Neuron (in vitro differentiated cells): ENCODE measurements around the gene KHSRP.
A peak's percentile ranks its signal among the peaks of the same experiment; 100 is the strongest.
"Not testable (repeated sequence)": the region's sequence is repeated elsewhere in the genome, so short reads cannot be mapped to it uniquely, and the experiment has no call there.

Experiments
- H2AFZ ChIP-seq: one replicate; pipeline ENCODE4 v1.6.1; 2013; ENCODE audit warnings: low read depth, mild to moderate bottlenecking, inconsistent platforms, low read length, moderate library complexity
- H3K27me3 ChIP-seq: one replicate; pipeline ENCODE4 v1.6.1; 2013; ENCODE audit warnings: low read length; ENCODE audit not compliant: insufficient read depth
- H3K36me3 ChIP-seq: one replicate; pipeline ENCODE4 v1.6.1; 2013; ENCODE audit warnings: low read length; ENCODE audit not compliant: insufficient read depth
- H3K4me1 ChIP-seq: one replicate; pipeline ENCODE4 v1.6.1; 2013; ENCODE audit warnings: low read length; ENCODE audit not compliant: insufficient read depth
- H3K4me3 ChIP-seq: 2 replicates; pipeline ENCODE4 v1.5.1; 2013; ENCODE audit warnings: mild to moderate bottlenecking, low read length, moderate library complexity
- H3K9me3 ChIP-seq: one replicate; pipeline ENCODE4 v1.6.1; 2013; ENCODE audit warnings: low read length

The KHSRP gene

GRCh38 chr19:6442087-6442688 is 17.6 kb upstream of the KHSRP start:
- no peak overlapping the region for H3K4me3 ChIP-seq
- peaks cover 3% of the 10 kb centered on the region for H3K9me3 ChIP-seq
- H3K36me3 ChIP-seq: no peaks in the 10 kb centered on the region
- H3K4me1 ChIP-seq: no peaks in the 10 kb centered on the region
- no peaks in the 10 kb centered on the region for H3K27me3 ChIP-seq
- H2AFZ ChIP-seq: no peak overlapping the region

GRCh38 chr19:6440905-6441304 is 16.3 kb upstream of the KHSRP start:
- no peaks in the 10 kb centered on the region for H3K27me3 ChIP-seq
- H3K4me1 ChIP-seq: no peaks in the 10 kb centered on the region
- H3K36me3 ChIP-seq: no peaks in the 10 kb centered on the region
- no peak overlapping the region for H3K4me3 ChIP-seq
- peaks cover 3% of the 10 kb centered on the region for H3K9me3 ChIP-seq
- H2AFZ ChIP-seq: no peak overlapping the region

DNA sequence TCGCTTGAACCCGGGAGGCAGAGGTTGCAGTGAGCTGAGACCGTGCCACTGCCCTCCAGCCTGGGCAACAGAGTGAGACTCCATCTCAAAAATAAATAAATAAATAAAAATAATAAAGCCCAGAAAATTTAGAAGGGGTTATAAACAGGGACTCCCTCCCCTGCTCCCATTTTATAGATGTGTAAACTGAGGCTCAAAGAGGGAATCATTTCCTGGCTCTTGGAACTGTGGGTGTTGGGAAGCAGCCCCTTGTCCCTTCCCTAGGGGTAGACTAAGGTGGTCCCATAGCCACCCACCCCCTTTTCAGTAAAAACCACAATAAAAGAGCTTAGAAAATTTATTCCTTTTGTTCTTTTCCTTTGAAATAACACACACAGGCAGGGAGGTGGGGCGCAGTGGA is 15.1 kb upstream of the KHSRP start:
- Histone ChIP-seq H3K4me1 (no peaks in the 10 kb centered on the region), H2AFZ (no peak overlapping the region), H3K36me3 (no peaks in the 10 kb centered on the region), H3K9me3 (no peaks in the 10 kb centered on the region), H3K4me3 (no peak overlapping the region), H3K27me3 (no peaks in the 10 kb centered on the region)

DNA sequence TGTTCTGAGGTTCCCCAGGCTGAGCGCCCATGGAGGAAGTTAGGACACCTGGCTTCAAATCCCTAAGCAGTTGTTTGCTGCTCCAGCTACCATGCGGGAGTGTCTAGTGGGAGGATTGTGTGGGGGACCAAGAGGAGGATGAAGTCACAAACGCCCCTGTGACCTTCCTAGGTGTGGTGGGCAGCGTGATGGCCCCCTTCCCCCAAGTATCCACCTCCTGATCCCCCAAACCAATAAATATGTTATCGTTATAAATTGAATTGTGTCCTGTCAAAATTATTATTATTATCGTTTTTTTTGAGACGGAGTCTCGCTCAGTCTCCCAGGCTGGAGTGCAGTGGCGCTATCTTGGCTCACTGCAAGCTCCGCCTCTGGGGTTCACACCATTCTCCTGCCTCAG is 9.1 kb upstream of the KHSRP start, which contains the start of gene SLC25A41:
Gene SLC25A41 (minus strand): TSS at position 101 of the 400 bp plus-strand sequence. CDS start 70 bp downstream, at position 31.
- no peaks in the 10 kb centered on the region for H3K4me1 ChIP-seq
- H3K9me3 ChIP-seq: no peaks in the 10 kb centered on the region
- H3K4me3 ChIP-seq: no peak within 1 kb of the TSS
- H2AFZ ChIP-seq: no peak within 1 kb of the TSS
- H3K36me3 ChIP-seq: no peaks in the 10 kb centered on the region
- H3K27me3 ChIP-seq: no peaks in the 10 kb centered on the region

DNA sequence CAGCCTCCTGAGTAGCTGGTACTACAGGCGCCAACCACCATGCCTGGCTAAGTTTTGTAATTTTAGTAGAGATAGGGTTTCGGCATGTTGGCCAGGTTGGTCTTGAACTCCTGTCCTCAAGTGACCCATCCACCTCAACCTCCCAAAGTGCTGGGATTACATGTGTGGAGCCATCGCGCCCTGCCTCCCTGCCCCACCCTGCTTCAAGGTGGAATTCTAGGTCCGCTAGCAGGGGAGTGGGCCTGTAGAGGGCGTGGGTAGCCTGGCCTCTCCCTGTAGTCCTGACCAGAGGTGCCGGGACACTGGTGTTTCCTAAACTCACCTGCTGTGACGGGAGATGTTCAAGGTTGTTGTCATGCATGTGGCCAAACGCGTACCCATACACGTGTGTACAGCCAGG is 8.6 kb upstream of the KHSRP start:
- H2AFZ ChIP-seq: no peak overlapping the region
- H3K27me3 ChIP-seq: no peaks in the 10 kb centered on the region
- H3K36me3 ChIP-seq: no peaks in the 10 kb centered on the region
- no peaks in the 10 kb centered on the region for H3K9me3 ChIP-seq
- no peak overlapping the region for H3K4me3 ChIP-seq
- no peaks in the 10 kb centered on the region for H3K4me1 ChIP-seq

GRCh38 chr19:6431891-6432290 is 7.3 kb upstream of the KHSRP start:
- H2AFZ ChIP-seq: no peak overlapping the region
- H3K4me3 ChIP-seq: no peak overlapping the region
- no peaks in the 10 kb centered on the region for H3K27me3 ChIP-seq
- no peaks in the 10 kb centered on the region for H3K4me1 ChIP-seq
- no peaks in the 10 kb centered on the region for H3K36me3 ChIP-seq
- no peaks in the 10 kb centered on the region for H3K9me3 ChIP-seq

DNA sequence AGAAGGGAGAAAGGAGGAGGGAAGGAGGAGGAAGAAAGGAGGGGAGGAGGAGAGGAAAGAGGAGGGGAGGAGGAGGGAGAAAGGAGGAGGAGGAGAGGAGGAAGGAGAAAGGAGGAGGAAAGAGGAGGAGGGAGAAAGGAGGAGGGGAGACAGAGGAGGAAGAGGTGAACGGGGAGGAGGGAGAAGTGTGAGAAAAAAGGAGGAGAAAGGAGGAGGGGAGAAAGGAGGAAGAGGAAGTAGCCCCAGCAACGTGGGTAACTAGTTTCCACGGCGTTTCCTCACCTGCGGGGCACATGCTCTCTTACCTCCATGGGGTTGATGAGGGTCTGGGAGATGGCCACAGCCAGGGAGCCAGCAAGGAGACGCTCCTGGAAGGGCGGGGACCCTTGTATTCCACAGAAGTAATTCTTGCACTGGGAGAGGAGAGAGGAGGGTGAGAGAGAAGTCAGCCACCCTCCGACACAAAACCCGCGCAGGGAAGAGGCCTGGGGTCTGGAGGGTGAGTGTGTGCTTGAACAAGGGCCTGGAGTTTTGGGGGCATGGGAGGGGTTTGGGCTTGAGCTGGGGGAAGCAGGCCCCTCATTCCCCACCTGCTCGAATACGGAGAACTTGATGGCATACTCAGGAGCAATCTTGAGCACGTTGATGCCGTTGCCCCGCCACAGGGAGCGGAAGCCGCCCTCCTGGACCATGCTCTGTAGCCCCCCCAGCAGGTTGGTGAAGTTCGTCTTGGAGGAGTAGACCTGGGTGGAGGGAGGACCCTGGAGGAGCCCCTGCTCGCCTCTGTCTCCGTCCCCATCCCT is 5.0 kb upstream of the KHSRP start:
- Histone ChIP-seq H3K9me3 (no peaks in the 10 kb centered on the region), H2AFZ (no peak overlapping the region), H3K27me3 (no peaks in the 10 kb centered on the region), H3K4me3 (no peak overlapping the region), H3K4me1 (peaks cover 2% of the 10 kb centered on the region), H3K36me3 (no peaks in the 10 kb centered on the region)

DNA sequence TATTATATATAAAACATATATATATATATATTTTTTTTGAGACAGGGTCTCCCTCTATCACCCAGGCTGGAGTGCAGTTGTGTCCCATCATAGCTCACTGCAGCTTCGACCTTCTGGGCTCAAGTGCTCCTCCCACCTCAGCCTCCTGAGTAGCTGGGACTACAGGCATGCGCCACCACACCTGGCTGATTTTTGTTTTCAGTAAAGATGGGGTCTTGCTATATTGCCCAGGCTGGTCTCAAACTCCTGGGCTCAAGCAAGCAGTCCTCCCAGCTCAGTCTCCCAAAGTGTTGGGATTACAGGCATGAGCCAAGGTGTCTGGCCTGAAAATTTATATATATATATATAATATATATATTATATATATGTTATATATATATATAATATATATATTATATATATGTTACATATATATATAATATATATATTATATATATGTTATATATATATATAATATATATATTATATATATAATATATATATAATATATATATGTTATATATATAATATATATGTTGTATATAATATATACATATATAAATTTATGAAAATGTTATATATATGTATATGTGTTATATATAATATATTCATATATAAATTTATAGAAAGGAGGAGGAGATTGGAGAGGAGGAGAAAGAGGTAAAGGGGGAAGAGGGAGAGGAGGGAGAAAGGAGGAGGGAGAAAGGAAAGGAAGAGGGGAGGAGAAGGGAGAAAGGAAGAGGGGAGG is 4.2 kb upstream of the KHSRP start:
- not testable (repeated sequence) for H3K9me3 ChIP-seq, H2AFZ ChIP-seq, H3K4me3 ChIP-seq, H3K36me3 ChIP-seq, H3K4me1 ChIP-seq, H3K27me3 ChIP-seq

GRCh38 chr19:6427131-6427530 is 2.5 kb upstream of the KHSRP start:
- no peak overlapping the region for H3K4me3 ChIP-seq
- peaks cover 19% of the 10 kb centered on the region for H3K4me1 ChIP-seq
- H3K27me3 ChIP-seq: no peaks in the 10 kb centered on the region
- H2AFZ ChIP-seq: no peak overlapping the region
- peaks cover 5% of the 10 kb centered on the region for H3K36me3 ChIP-seq
- H3K9me3 ChIP-seq: no peaks in the 10 kb centered on the region

- Histone ChIP-seq H3K4me1 (peaks cover 21% of the 10 kb centered on the region), H2AFZ (peak overlapping the region; percentile 29), H3K4me3 (peak overlapping the region; percentile 5), H3K9me3 (no peaks in the 10 kb centered on the region), H3K36me3 (peaks cover 17% of the 10 kb centered on the region), H3K27me3 (no peaks in the 10 kb centered on the region)
Observed at GRCh38 chr19:6425732-6426620, 1.4 kb upstream of the KHSRP start.

DNA sequence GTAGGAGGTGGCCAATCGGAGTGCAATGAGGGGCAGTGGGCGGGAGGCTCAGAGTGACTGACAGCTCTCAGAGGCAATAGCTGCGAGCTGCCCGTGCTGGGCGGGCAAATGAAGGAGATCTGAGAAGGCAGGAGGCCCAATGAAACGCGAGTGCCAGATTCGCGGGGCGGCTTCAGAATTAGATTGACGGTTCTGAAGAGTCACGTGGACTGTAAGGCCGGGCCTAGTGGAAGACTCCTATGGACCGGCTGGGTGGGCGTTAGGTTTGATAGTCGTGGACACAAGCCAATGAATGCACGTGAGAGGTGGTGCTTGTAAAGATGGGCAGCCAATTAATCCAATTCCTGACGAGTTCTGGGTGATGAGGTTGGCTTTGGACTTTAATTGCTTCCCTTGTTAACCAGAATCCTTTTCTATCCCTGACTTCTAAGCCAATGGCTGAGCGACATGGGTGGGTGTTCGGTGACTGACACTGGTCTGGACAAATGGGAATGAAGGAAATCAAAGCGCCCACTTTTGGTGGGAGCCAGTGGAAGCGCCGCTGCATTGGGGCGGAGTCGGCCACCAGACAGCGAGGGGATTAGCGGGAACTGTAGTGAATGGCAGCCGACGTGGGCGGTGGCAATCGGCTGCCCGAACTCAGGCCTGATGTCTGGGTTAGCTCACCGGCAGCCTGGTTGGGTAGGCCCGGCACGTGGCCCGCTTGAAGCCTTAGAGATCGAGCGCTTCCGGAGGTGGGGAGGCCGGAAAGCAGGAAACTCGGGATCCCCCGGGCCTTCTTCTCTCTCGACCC is 524 bp upstream of the KHSRP start:
- peaks cover 25% of the 10 kb centered on the region for H3K36me3 ChIP-seq
- no peaks in the 10 kb centered on the region for H3K27me3 ChIP-seq
- peak overlapping the region; percentile 5 for H3K4me3 ChIP-seq
- H3K4me1 ChIP-seq: peaks cover 21% of the 10 kb centered on the region
- peak overlapping the region; percentile 29 for H2AFZ ChIP-seq
- H3K9me3 ChIP-seq: no peaks in the 10 kb centered on the region
